ENCODE data around the gene PXK.

Gene PXK

GRCh38 chr3:58369876-58370275, 37.2 kb downstream of the PXK start:
- CTCF ChIA-PET: no interaction called here
- Histone ChIP-seq H3K9me3 (ENCODE audit: control insufficient read depth, insufficient read depth, low read depth, low read length) (no peaks in the 10 kb centered on the region), H3K27ac (ENCODE audit: extremely low read depth, low read depth, low read length) (no peak overlapping the region), H3K4me1 (ENCODE audit: control insufficient read depth, insufficient read depth, low read length) (no peaks in the 10 kb centered on the region), H3K36me3 (ENCODE audit: control insufficient read depth in 2 of 2, insufficient read depth in 1 of 2, low read length in 2 of 2) (peaks cover 0 to 5% of the 10 kb centered on the region in 2 experiments; a peak in 1 of 3 replicates), H3K4me3 (ENCODE audit: low read depth, low read length) (no peak overlapping the region)
- POLR2A ChIA-PET: no interaction called here
- no peak for TF ChIP-seq ZNF324 (tag by site-specific recombination; IDR thresholded peaks at IDR 0.05)
- TF ChIP-seq ZFP37 (tag by site-specific recombination; IDR thresholded peaks at IDR 0.05): no peak
- no peak for TF ChIP-seq ZBTB26 (tag by site-specific recombination; optimal IDR thresholded peaks at IDR 0.05)
- TF ChIP-seq ZNF221 (tag by site-specific recombination; IDR thresholded peaks at IDR 0.05; ENCODE audit: borderline replicate concordance): no peak
- no peak for TF ChIP-seq ZNF37A (tag by site-specific recombination; IDR thresholded peaks at IDR 0.05)

- Histone ChIP-seq H3K9me3 (ENCODE audit: control insufficient read depth, insufficient read depth, low read depth, low read length) (no peaks in the 10 kb centered on the region), H3K27ac (ENCODE audit: extremely low read depth, low read depth, low read length) (no peak overlapping the region), H3K4me3 (ENCODE audit: low read depth, low read length) (no peak overlapping the region), H3K4me1 (ENCODE audit: control insufficient read depth, insufficient read depth, low read length) (0 out of 2 replicates have a peak, but pooled peaks cover 2% of the 10 kb centered on the region), H3K36me3 (ENCODE audit: control insufficient read depth in 2 of 2, insufficient read depth in 1 of 2, low read length in 2 of 2) (peaks cover 0 to 5% of the 10 kb centered on the region in 2 experiments; a peak in 1 of 3 replicates)
- POLR2A ChIA-PET: no interaction called here
- TF ChIP-seq MYNN (tag by site-specific recombination; IDR thresholded peaks at IDR 0.05; ENCODE audit: borderline replicate concordance) (no peak), WT1 (tag by site-specific recombination; IDR thresholded peaks at IDR 0.05) (no peak), ZFHX2 (tag by site-specific recombination; conservative IDR thresholded peaks at IDR 0.05) (no peak), ZNF114 (tag by site-specific recombination; IDR thresholded peaks at IDR 0.05) (no peak), ZBTB21 (tag by site-specific recombination; IDR thresholded peaks at IDR 0.05) (no peak), PRDM6 (tag by site-specific recombination; IDR thresholded peaks at IDR 0.05) (no peak), ZBTB49 (tag by site-specific recombination; IDR thresholded peaks at IDR 0.05; ENCODE audit: low read depth) (no peak), HOXD13 (CRISPR knock-in tag; IDR thresholded peaks at IDR 0.05; ENCODE audit: borderline replicate concordance) (no peak), IKZF3 (tag by site-specific recombination; IDR thresholded peaks at IDR 0.05) (no peak), ZNF37A (tag by site-specific recombination; IDR thresholded peaks at IDR 0.05) (no peak), ZNF768 (tag by site-specific recombination; IDR thresholded peaks at IDR 0.05) (no peak), ZNF239 (tag by site-specific recombination; IDR thresholded peaks at IDR 0.05) (no peak)
- CTCF ChIA-PET: no interaction called here
Measured at GRCh38 chr3:58370407-58370806, 37.7 kb downstream of the PXK start.

- H3K36me3 ChIP-seq (ENCODE audit: control insufficient read depth in 2 of 2, insufficient read depth in 1 of 2, low read length in 2 of 2): peaks cover 0 to 5% of the 10 kb centered on the region in 2 experiments; a peak in 1 of 3 replicates
- H3K9me3 ChIP-seq (ENCODE audit: control insufficient read depth, insufficient read depth, low read depth, low read length): no peaks in the 10 kb centered on the region
- TF ChIP-seq HOXD13 (CRISPR knock-in tag; IDR thresholded peaks at IDR 0.05; ENCODE audit: borderline replicate concordance): no peak
- no peak for TF ChIP-seq KLF9 (tag by site-specific recombination; IDR thresholded peaks at IDR 0.05; ENCODE audit: low read depth)
- peak; percentile 64 for TF ChIP-seq PRDM6 (tag by site-specific recombination; IDR thresholded peaks at IDR 0.05)
- H3K4me3 ChIP-seq (ENCODE audit: low read depth, low read length): no peak overlapping the region
- 0 out of 2 replicates have a peak, but pooled peaks cover 2% of the 10 kb centered on the region for H3K4me1 ChIP-seq (ENCODE audit: control insufficient read depth, insufficient read depth, low read length)
- POLR2A ChIA-PET: no interaction called here
- CTCF ChIA-PET: no interaction called here
- no peak overlapping the region for H3K27ac ChIP-seq (ENCODE audit: extremely low read depth, low read depth, low read length)
Measured at GRCh38 chr3:58371754-58372153, 39.1 kb downstream of the PXK start.

Measured in HEK293 (cell line).